GM19025 (cell line): ENCODE data around the gene GON7.
"Not testable (repeated sequence)": the region's sequence is repeated elsewhere in the genome, so short reads cannot be mapped to it uniquely, and the experiment has no call there.

ENCODE experiments used
- ATAC-seq: cut with Tn5 transposase; IDR thresholded peaks from one replicate; pipeline ENCODE4 v1.9.1; 2021; ENCODE audit warnings: mild to moderate bottlenecking, low read depth, moderate library complexity; ENCODE audit not compliant: unreplicated experiment

The GON7 gene

GRCh38 chr14:93160353-93160801, 46.5 kb downstream of the GON7 start:
- no peak for ATAC-seq

GRCh38 chr14:93159625-93160352, 47.1 kb downstream of the GON7 start:
- not testable (repeated sequence) for ATAC-seq

- ATAC-seq = not testable (repeated sequence)
Observed at GRCh38 chr14:93158349-93158748, 48.5 kb downstream of the GON7 start.

GRCh38 chr14:93156693-93157369, 50.0 kb downstream of the GON7 start:
- no peak for ATAC-seq

GRCh38 chr14:93155667-93156066, 51.2 kb downstream of the GON7 start:
- no peak for ATAC-seq

- no peak for ATAC-seq
Observed at GRCh38 chr14:93153121-93153520, 53.7 kb downstream of the GON7 start.
